A549 (cell line): Measurements from ENCODE around the gene SFXN3. TPM values are rescaled to one million over a fixed set of nuclear protein-coding genes. Genes with fewer than 3 reads are reported as not detected.

ENCODE experiments used
- ATAC-seq, 2 experiments: fragments of 200-7000 bp in 1 of 2; fragments of >200 bp in 1 of 2; cut with Nextera tagmentation in 1 of 2; cut with Tn5 transposase in 1 of 2; 3 replicates each; pipeline versions ENCODE4 v1.8.0 to v1.9.1; 2018 to 2020; ENCODE audit warnings: mild to moderate bottlenecking in 1 of 2, moderate library complexity in 1 of 2
- CTCF ChIA-PET: fragments of 300-600 bp; sonication (Branson Sonifier 250); formaldehyde crosslinking; extraction: SDS; loops from one replicate; lab custom pipeline; 2021; ENCODE audit warnings: antibody characterized with exemption, inconsistent platforms; lab: Yijun Ruan, JAX
- POLR2A ChIA-PET: fragments of 350-600 bp; formaldehyde crosslinking; extraction: SDS; loops from one replicate; lab custom pipeline; 2021; ENCODE audit warnings: antibody characterized with exemption, inconsistent platforms; lab: Yijun Ruan, JAX
- DNase-seq, 2 experiments: peaks; one replicate each; pipeline versions ENCODE4 v3.0.0 to v3.0.0-alpha.2; 2011 to 2016; ENCODE audit warnings: low read depth in 1 of 2, low spot score in 1 of 2
- FAIRE-seq: peaks from 2 replicates; lab custom pipeline; 2011; peaks lifted over from hg19 to GRCh38; lab: Jason Lieb, UNC
- H3K27ac ChIP-seq, 2 experiments: fragments of >200 bp; sonication (Bioruptor Twin); formaldehyde crosslinking; 3 replicates each; pipeline ENCODE4 v1.5.1; 2016 to 2017
- H3K4me1 ChIP-seq: fragments of >200 bp; sonication (Bioruptor Twin); formaldehyde crosslinking; 3 replicates; pipeline ENCODE4 v1.6.1; 2016
- H3K4me2 ChIP-seq: fragments of >200 bp; sonication (Bioruptor Twin); formaldehyde crosslinking; 3 replicates; pipeline ENCODE4 v1.6.1; 2016
- H3K4me3 ChIP-seq: fragments of >200 bp; sonication (Bioruptor Twin); formaldehyde crosslinking; 3 replicates; pipeline ENCODE4 v1.5.1; 2016
- H3K9me3 ChIP-seq: fragments of >200 bp; sonication (Bioruptor Twin); formaldehyde crosslinking; 3 replicates; pipeline ENCODE4 v1.6.1; 2016
- CBX2 ChIP-seq: fragments of 200-600 bp; sonication (generic); IDR thresholded peaks from 2 replicates; pipeline ENCODE4 v1.6.1; 2016; ENCODE audit warnings: low read depth, mild to moderate bottlenecking, borderline replicate concordance
- CEBPB ChIP-seq, 2 experiments: fragments of >200 bp in 1 of 2; sonication (Bioruptor Twin) in 1 of 2; formaldehyde crosslinking in 1 of 2; IDR thresholded peaks; 2 replicates each; pipeline ENCODE4 v1.6.1; 2012 to 2016
- CHD2 ChIP-seq: fragments of 150-350 bp; IDR thresholded peaks from 2 replicates; pipeline ENCODE4 v1.6.1; 2014; ENCODE audit warnings: low read length; ENCODE audit not compliant: partially characterized antibody
- EHMT2 ChIP-seq: fragments of 200-600 bp; sonication (generic); IDR thresholded peaks from 2 replicates; pipeline ENCODE4 v1.6.1; 2016; ENCODE audit warnings: antibody characterized with exemption, low read depth, mild to moderate bottlenecking, moderate library complexity
- EP300 ChIP-seq, 2 experiments: fragments of >200 bp; sonication (Bioruptor Twin); formaldehyde crosslinking; IDR thresholded peaks; 2 replicates in 1 of 2; 3 replicates in 1 of 2; pipeline ENCODE4 v1.6.1; 2016 to 2017
- FOSB ChIP-seq: fragments of 250-450 bp; sonication (Bioruptor Pico); IDR thresholded peaks from 2 replicates; pipeline ENCODE4 v1.5.0; 2020; ENCODE audit warnings: mild to moderate bottlenecking, moderate library complexity
- FOSL2 ChIP-seq, 2 experiments: fragments of 450-650 bp in 1 of 2; fragments of >200 bp in 1 of 2; sonication (Bioruptor Twin) in 1 of 2; formaldehyde crosslinking; IDR thresholded peaks; 2 replicates each; pipeline versions ENCODE4 v1.5.0 to v1.6.1; 2016 to 2020; ENCODE audit warnings: mild to moderate bottlenecking in 1 of 2, moderate library complexity in 1 of 2
- FOXS1 ChIP-seq: fragments of 250-450 bp; sonication (Bioruptor Pico); IDR thresholded peaks from 2 replicates; pipeline ENCODE4 v1.5.0; 2020; ENCODE audit warnings: mild to moderate bottlenecking, moderate library complexity
- HOXB5 ChIP-seq: fragments of 250-450 bp; sonication (Bioruptor Pico); IDR thresholded peaks from 2 replicates; pipeline ENCODE4 v1.5.0; 2020; ENCODE audit warnings: mild to moderate bottlenecking, moderate library complexity
- JUN ChIP-seq, 2 experiments: fragments of >200 bp; sonication (Bioruptor Twin); formaldehyde crosslinking; IDR thresholded peaks; 2 replicates in 1 of 2; 3 replicates in 1 of 2; pipeline ENCODE4 v1.6.1; 2016 to 2017
- KDM5A ChIP-seq: fragments of 200-600 bp; sonication (generic); IDR thresholded peaks from 2 replicates; pipeline ENCODE4 v1.6.1; 2016; ENCODE audit warnings: antibody characterized with exemption, mild to moderate bottlenecking
- MAFK ChIP-seq: fragments of 450-650 bp; IDR thresholded peaks from 2 replicates; pipeline ENCODE4 v1.6.1; 2014; ENCODE audit not compliant: partially characterized antibody
- MAX ChIP-seq: IDR thresholded peaks from 2 replicates; pipeline ENCODE4 v1.6.1; 2012
- MAZ ChIP-seq: fragments of 150-350 bp; IDR thresholded peaks from 2 replicates; pipeline ENCODE4 v1.6.1; 2014; ENCODE audit warnings: antibody characterized with exemption, low read depth, low read length, borderline replicate concordance
- MYC ChIP-seq: IDR thresholded peaks from 2 replicates; pipeline ENCODE4 v1.6.1; 2012; ENCODE audit warnings: mild to moderate bottlenecking, inconsistent platforms, low read length, improper control_type of control experiment, borderline replicate concordance
- NFE2L2 ChIP-seq: fragments of 150-350 bp; conservative IDR thresholded peaks from 2 replicates; pipeline ENCODE4 v1.6.1; 2014; ENCODE audit warnings: low read length
- NR3C1 ChIP-seq: fragments of >200 bp; sonication (Bioruptor Twin); formaldehyde crosslinking; IDR thresholded peaks from 3 replicates; pipeline ENCODE4 v1.6.1; 2017
- PHF8 ChIP-seq: fragments of 200-600 bp; sonication (generic); IDR thresholded peaks from 2 replicates; pipeline ENCODE4 v1.6.1; 2016; ENCODE audit warnings: low read depth, mild to moderate bottlenecking, antibody characterized with exemption, moderate library complexity, borderline replicate concordance
- POLR2A ChIP-seq: IDR thresholded peaks from 2 replicates; pipeline ENCODE4 v1.6.1; 2012; ENCODE audit warnings: mild to moderate bottlenecking, low read length
- RAD21 ChIP-seq, 2 experiments: fragments of >200 bp in 1 of 2; sonication (Bioruptor Twin) in 1 of 2; formaldehyde crosslinking in 1 of 2; IDR thresholded peaks in 1 of 2; conservative IDR thresholded peaks in 1 of 2; 2 replicates in 1 of 2; 3 replicates in 1 of 2; pipeline ENCODE4 v1.6.1; 2012 to 2018; ENCODE audit warnings: inconsistent platforms in 1 of 2
- RCOR1 ChIP-seq: fragments of 150-350 bp; IDR thresholded peaks from 2 replicates; pipeline ENCODE4 v1.6.1; 2014; ENCODE audit warnings: antibody characterized with exemption, low read length, low read depth
- SREBF2 ChIP-seq: fragments of 450-650 bp; IDR thresholded peaks from 2 replicates; pipeline ENCODE4 v1.6.1; 2014; ENCODE audit warnings: mild to moderate bottlenecking, moderate library complexity
- TFCP2L1 ChIP-seq: fragments of 250-450 bp; sonication (Bioruptor Pico); IDR thresholded peaks from 2 replicates; pipeline ENCODE4 v1.5.0; 2021; ENCODE audit warnings: mild to moderate bottlenecking
- TP53 ChIP-seq: fragments of 250-450 bp; sonication (Bioruptor Pico); IDR thresholded peaks from 2 replicates; pipeline ENCODE4 v1.5.0; 2021; ENCODE audit warnings: mild to moderate bottlenecking, moderate library complexity
- ZC3H11A ChIP-seq: fragments of 450-650 bp; IDR thresholded peaks from 2 replicates; pipeline ENCODE4 v1.6.1; 2014; ENCODE audit warnings: antibody characterized with exemption, mild to moderate bottlenecking
- ZFP36 ChIP-seq: fragments of 450-650 bp; IDR thresholded peaks from 2 replicates; pipeline ENCODE4 v1.6.1; 2014; ENCODE audit warnings: borderline replicate concordance; ENCODE audit not compliant: partially characterized antibody
- WGBS: methylation state at CpG from one replicate; pipeline ENCODE4 v1.1.6; 2017; ENCODE audit errors: missing lambda C conversion rate; 5-methylcytosine and 5-hydroxymethylcytosine counted together
- polyA plus RNA-seq, 4 experiments: library from polyadenylated mRNA; depleted of rRNA in 3 of 4; stranded (reverse); fragments of >200 nt; fragmentation: RNase III in 1 of 4; extraction: RNeasy Plus Mini Kit Qiagen cat#74134 plus additional on column Dnase treatment in 1 of 4; gene quantifications; 2 replicates in 3 of 4; 3 replicates in 1 of 4; pipeline ENCODE4 v1.2.3, GENCODE V29; 2011 to 2017
- TF ChIP-seq, protein P1 (sequence below): IDR thresholded peaks from 2 replicates; pipeline ENCODE4 v1.6.1; 2012
- TF ChIP-seq, protein P2 (sequence below): fragments of 450-650 bp; IDR thresholded peaks from 2 replicates; pipeline ENCODE4 v1.6.1; 2014; ENCODE audit warnings: antibody characterized with exemption
- TF ChIP-seq, protein P3 (sequence below): fragments of >200 bp; sonication (Bioruptor Twin); formaldehyde crosslinking; IDR thresholded peaks from 3 replicates; pipeline ENCODE4 v1.6.1; 2016
- TF ChIP-seq, protein P4 (sequence below): fragments of 200-600 bp; sonication (generic); IDR thresholded peaks from 2 replicates; pipeline ENCODE4 v1.6.1; 2016; ENCODE audit warnings: antibody characterized with exemption, mild to moderate bottlenecking, moderate library complexity

Gene SFXN3
- polyA plus RNA-seq, 2 of the 4 experiments (the other 2 are of a cell fraction), result 26.3 to 33.7 TPM

- TF ChIP-seq CBX2 (no peak), KDM5A (no peak)
- TF ChIP-seq, protein P1, sequence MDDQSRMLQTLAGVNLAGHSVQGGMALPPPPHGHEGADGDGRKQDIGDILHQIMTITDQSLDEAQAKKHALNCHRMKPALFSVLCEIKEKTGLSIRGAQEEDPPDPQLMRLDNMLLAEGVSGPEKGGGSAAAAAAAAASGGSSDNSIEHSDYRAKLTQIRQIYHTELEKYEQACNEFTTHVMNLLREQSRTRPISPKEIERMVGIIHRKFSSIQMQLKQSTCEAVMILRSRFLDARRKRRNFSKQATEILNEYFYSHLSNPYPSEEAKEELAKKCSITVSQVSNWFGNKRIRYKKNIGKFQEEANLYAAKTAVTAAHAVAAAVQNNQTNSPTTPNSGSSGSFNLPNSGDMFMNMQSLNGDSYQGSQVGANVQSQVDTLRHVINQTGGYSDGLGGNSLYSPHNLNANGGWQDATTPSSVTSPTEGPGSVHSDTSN, result no peak
Observed at GRCh38 chr10:101000915-101001658, 29.9 kb upstream of the SFXN3 start (continued).

DNA sequence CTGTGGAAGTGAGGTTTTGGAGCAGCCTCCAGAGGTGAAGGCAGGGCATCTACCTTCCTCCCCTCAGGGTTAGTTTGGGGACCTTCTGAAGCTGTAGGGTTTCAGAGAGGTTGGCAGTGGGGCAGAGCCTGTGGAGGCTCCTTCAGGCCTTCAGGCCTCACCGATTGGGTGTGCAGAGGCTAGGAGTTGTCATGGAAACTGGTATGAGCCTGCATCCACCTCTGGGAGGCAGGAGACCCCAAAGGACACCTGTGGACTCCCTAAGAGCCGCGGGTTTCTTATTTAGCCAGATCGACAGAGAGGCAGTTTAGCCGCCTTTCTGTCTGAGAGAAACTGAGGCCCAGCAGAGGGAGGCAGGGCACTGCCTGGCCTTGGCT is 29.4 kb upstream of the SFXN3 start:
- WGBS, result 92% methylated on average over 5 of the region's 5 CpGs
- ChIA-PET POLR2A (no interaction called here), CTCF (interaction anchor here (1.3 to 25.8 kb wide), 5 partner anchors 8 to 61 kb away, joined by 3 to 608 read pairs (median 145); partner anchors contain the start of genes LZTS2, MRPL43, PDZD7 and SFXN3)
- Histone ChIP-seq H3K4me2 (peak overlapping the region; percentile 89; the same call in 2 of the 3 replicates), H3K4me3 (no peak overlapping the region), H3K4me1 (peaks cover 21% of the 10 kb centered on the region), H3K9me3 (no peaks in the 10 kb centered on the region), H3K27ac (no peak overlapping the region)
- DNase-seq (no peak), FAIRE-seq (no peak), ATAC-seq (no peak)
- TF ChIP-seq MAX (no peak), ZFP36 (no peak), CEBPB (IDR thresholded peaks at IDR 0.05) (no peak), TP53 (CRISPR knock-in tag) (no peak), RAD21 (conservative IDR thresholded peaks at IDR 0.05 in 1 of 2, IDR thresholded peaks at IDR 0.05 in 1 of 2) (no peak), FOSL2 (IDR thresholded peaks at IDR 0.05) (no peak), FOSL2 (CRISPR knock-in tag; IDR thresholded peaks at IDR 0.05) (no peak), JUN (IDR thresholded peaks at IDR 0.05) (no peak), SREBF2 (no peak), TFCP2L1 (CRISPR knock-in tag) (no peak), NR3C1 (no peak), FOXS1 (CRISPR knock-in tag) (no peak), MAFK (no peak), FOSB (CRISPR knock-in tag) (no peak)

DNA sequence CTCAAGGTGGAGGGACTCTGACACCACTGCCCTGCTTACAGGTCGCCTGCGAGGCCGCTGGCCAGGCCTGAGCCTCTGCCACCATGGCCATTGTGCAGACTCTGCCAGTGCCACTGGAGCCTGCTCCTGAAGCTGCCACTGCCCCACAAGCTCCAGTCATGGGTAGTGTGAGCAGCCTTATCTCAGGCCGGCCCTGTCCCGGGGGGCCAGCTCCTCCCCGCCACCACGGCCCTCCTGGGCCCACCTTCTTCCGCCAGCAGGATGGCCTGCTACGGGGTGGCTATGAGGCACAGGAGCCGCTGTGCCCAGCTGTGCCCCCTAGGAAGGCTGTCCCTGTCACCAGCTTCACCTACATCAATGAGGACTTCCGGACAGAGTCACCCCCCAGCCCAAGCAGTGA is 28.6 kb upstream of the SFXN3 start:
- DNase-seq (no peak), ATAC-seq (no peak), FAIRE-seq (no peak)
- no peak overlapping the region for H3K27ac ChIP-seq
- peaks cover 20% of the 10 kb centered on the region for H3K4me1 ChIP-seq
- ChIA-PET CTCF (interaction anchor here (0.7 to 25.8 kb wide), 8 partner anchors 8 to 60 kb away, joined by 3 to 608 read pairs (median 6); partner anchors contain the start of genes LZTS2, MRPL43 and TWNK), POLR2A (no interaction called here)
- no peak overlapping the region for H3K4me2 ChIP-seq
- H3K4me3 ChIP-seq, result no peak overlapping the region
- no peaks in the 10 kb centered on the region for H3K9me3 ChIP-seq
- whole genome bisulfite sequencing, result 92% methylated on average over 11 of the region's 11 CpGs
- TF ChIP-seq RCOR1 (no peak), TP53 (CRISPR knock-in tag) (no peak), PHF8 (no peak), POLR2A (no peak), NFE2L2 (no peak), CHD2 (no peak), MAZ (no peak), ZC3H11A (no peak), EP300 (IDR thresholded peaks at IDR 0.05) (no peak), MYC (no peak), EHMT2 (no peak), HOXB5 (no peak), JUN (IDR thresholded peaks at IDR 0.05) (no peak)
- TF ChIP-seq, protein P2, sequence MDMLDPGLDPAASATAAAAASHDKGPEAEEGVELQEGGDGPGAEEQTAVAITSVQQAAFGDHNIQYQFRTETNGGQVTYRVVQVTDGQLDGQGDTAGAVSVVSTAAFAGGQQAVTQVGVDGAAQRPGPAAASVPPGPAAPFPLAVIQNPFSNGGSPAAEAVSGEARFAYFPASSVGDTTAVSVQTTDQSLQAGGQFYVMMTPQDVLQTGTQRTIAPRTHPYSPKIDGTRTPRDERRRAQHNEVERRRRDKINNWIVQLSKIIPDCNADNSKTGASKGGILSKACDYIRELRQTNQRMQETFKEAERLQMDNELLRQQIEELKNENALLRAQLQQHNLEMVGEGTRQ, result no peak
- TF ChIP-seq, protein P3, sequence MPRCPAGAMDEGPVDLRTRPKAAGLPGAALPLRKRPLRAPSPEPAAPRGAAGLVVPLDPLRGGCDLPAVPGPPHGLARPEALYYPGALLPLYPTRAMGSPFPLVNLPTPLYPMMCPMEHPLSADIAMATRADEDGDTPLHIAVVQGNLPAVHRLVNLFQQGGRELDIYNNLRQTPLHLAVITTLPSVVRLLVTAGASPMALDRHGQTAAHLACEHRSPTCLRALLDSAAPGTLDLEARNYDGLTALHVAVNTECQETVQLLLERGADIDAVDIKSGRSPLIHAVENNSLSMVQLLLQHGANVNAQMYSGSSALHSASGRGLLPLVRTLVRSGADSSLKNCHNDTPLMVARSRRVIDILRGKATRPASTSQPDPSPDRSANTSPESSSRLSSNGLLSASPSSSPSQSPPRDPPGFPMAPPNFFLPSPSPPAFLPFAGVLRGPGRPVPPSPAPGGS, result no peak
- TF ChIP-seq, protein P4, sequence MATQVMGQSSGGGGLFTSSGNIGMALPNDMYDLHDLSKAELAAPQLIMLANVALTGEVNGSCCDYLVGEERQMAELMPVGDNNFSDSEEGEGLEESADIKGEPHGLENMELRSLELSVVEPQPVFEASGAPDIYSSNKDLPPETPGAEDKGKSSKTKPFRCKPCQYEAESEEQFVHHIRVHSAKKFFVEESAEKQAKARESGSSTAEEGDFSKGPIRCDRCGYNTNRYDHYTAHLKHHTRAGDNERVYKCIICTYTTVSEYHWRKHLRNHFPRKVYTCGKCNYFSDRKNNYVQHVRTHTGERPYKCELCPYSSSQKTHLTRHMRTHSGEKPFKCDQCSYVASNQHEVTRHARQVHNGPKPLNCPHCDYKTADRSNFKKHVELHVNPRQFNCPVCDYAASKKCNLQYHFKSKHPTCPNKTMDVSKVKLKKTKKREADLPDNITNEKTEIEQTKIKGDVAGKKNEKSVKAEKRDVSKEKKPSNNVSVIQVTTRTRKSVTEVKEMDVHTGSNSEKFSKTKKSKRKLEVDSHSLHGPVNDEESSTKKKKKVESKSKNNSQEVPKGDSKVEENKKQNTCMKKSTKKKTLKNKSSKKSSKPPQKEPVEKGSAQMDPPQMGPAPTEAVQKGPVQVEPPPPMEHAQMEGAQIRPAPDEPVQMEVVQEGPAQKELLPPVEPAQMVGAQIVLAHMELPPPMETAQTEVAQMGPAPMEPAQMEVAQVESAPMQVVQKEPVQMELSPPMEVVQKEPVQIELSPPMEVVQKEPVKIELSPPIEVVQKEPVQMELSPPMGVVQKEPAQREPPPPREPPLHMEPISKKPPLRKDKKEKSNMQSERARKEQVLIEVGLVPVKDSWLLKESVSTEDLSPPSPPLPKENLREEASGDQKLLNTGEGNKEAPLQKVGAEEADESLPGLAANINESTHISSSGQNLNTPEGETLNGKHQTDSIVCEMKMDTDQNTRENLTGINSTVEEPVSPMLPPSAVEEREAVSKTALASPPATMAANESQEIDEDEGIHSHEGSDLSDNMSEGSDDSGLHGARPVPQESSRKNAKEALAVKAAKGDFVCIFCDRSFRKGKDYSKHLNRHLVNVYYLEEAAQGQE, result no peak
